Stimulated activated memory B cell treated with anti-CD40 and anti-IgM and Interleukin-4, amounts not matched to agents 10 μg/mL and 1 μg/mL and 100 μg/mL, for 72 hours (primary cell): ENCODE measurements around the gene SLC6A13.
A peak's percentile ranks its signal among the peaks of the same experiment; 100 is the strongest.
"Not testable (repeated sequence)": the region's sequence is repeated elsewhere in the genome, so short reads cannot be mapped to it uniquely, and the experiment has no call there.

Source experiments
- ATAC-seq: fragments of 150-1000 bp; cut with Tn5 transposase; 2 replicates; pipeline ENCODE4 v1.10.0; 2021
- H3K27ac Mint-ChIP-seq: one replicate; pipeline ENCODE4 v1.8.0; 2022; ENCODE audit warnings: mild to moderate bottlenecking, mixed read lengths
- H3K27me3 Mint-ChIP-seq: one replicate; pipeline ENCODE4 v1.8.0; 2022; ENCODE audit warnings: mixed read lengths
- H3K36me3 Mint-ChIP-seq: one replicate; pipeline ENCODE4 v1.8.0; 2022; ENCODE audit warnings: mixed read lengths
- H3K4me1 Mint-ChIP-seq: one replicate; pipeline ENCODE4 v1.8.0; 2022; ENCODE audit warnings: mixed read lengths
- H3K4me3 Mint-ChIP-seq: one replicate; pipeline ENCODE4 v1.8.0; 2022; ENCODE audit warnings: mild to moderate bottlenecking, moderate library complexity, mixed read lengths
- H3K9me3 Mint-ChIP-seq: one replicate; pipeline ENCODE4 v1.8.0; 2022; ENCODE audit warnings: mixed read lengths

The SLC6A13 gene

GRCh38 chr12:262817-263216 is at the start of gene SLC6A13:
Gene SLC6A13 (minus strand): TSS chr12:262836. CDS start chr12:260052, 2,784 bp downstream.
- no peak for ATAC-seq
- Mint-ChIP-seq H3K27me3 (peaks cover 17% of the 10 kb centered on the region), H3K36me3 (no peaks in the 10 kb centered on the region), H3K9me3 (no peaks in the 10 kb centered on the region), H3K27ac (no peak within 1 kb of the TSS), H3K4me3 (no peak within 1 kb of the TSS), H3K4me1 (no peaks in the 10 kb centered on the region)

GRCh38 chr12:308511-308910 is 45.9 kb upstream of the SLC6A13 start:
- Mint-ChIP-seq H3K9me3 (no peaks in the 10 kb centered on the region), H3K27ac (no peak overlapping the region), H3K27me3 (no peaks in the 10 kb centered on the region), H3K4me3 (no peak overlapping the region), H3K36me3 (peaks cover 81% of the 10 kb centered on the region), H3K4me1 (no peaks in the 10 kb centered on the region)
- no peak for ATAC-seq

- Mint-ChIP-seq H3K36me3 (peaks cover 88% of the 10 kb centered on the region), H3K9me3 (no peaks in the 10 kb centered on the region), H3K4me3 (no peak overlapping the region), H3K27me3 (no peaks in the 10 kb centered on the region), H3K4me1 (no peaks in the 10 kb centered on the region), H3K27ac (no peak overlapping the region)
- ATAC-seq, result no peak
Measured at GRCh38 chr12:307406-307805, 44.8 kb upstream of the SLC6A13 start.

- Mint-ChIP-seq H3K9me3 (peaks cover 7% of the 10 kb centered on the region), H3K4me3 (no peak overlapping the region), H3K27me3 (no peaks in the 10 kb centered on the region), H3K36me3 (peaks cover 100% of the 10 kb centered on the region), H3K4me1 (peaks cover 21% of the 10 kb centered on the region), H3K27ac (no peak overlapping the region)
- no peak for ATAC-seq
Measured at GRCh38 chr12:304805-305204, 42.2 kb upstream of the SLC6A13 start.

GRCh38 chr12:302766-303165 is 40.1 kb upstream of the SLC6A13 start:
- Mint-ChIP-seq H3K9me3 (peaks cover 11% of the 10 kb centered on the region), H3K36me3 (peaks cover 100% of the 10 kb centered on the region), H3K4me1 (peaks cover 34% of the 10 kb centered on the region)
- not testable (repeated sequence) for ATAC-seq, H3K4me3 Mint-ChIP-seq, H3K27ac Mint-ChIP-seq, H3K27me3 Mint-ChIP-seq

- not testable (repeated sequence) for ATAC-seq, H3K27ac Mint-ChIP-seq, H3K27me3 Mint-ChIP-seq, H3K4me3 Mint-ChIP-seq
- Mint-ChIP-seq H3K4me1 (peaks cover 34% of the 10 kb centered on the region), H3K36me3 (peaks cover 98% of the 10 kb centered on the region), H3K9me3 (peaks cover 11% of the 10 kb centered on the region)
Measured at GRCh38 chr12:300166-300565, 37.5 kb upstream of the SLC6A13 start.

- not testable (repeated sequence) for H3K27ac Mint-ChIP-seq, H3K27me3 Mint-ChIP-seq, H3K4me3 Mint-ChIP-seq, ATAC-seq
- Mint-ChIP-seq H3K4me1 (peaks cover 34% of the 10 kb centered on the region), H3K9me3 (peaks cover 11% of the 10 kb centered on the region), H3K36me3 (peaks cover 98% of the 10 kb centered on the region)
Measured at GRCh38 chr12:299511-299910, 36.9 kb upstream of the SLC6A13 start.

- not testable (repeated sequence) for H3K27me3 Mint-ChIP-seq, H3K27ac Mint-ChIP-seq, ATAC-seq, H3K4me3 Mint-ChIP-seq
- Mint-ChIP-seq H3K9me3 (peaks cover 11% of the 10 kb centered on the region), H3K4me1 (peaks cover 34% of the 10 kb centered on the region), H3K36me3 (peaks cover 98% of the 10 kb centered on the region)
Measured at GRCh38 chr12:298059-298458, 35.4 kb upstream of the SLC6A13 start.

GRCh38 chr12:295132-295531 is 32.5 kb upstream of the SLC6A13 start:
- ATAC-seq, result no peak
- H3K27me3 Mint-ChIP-seq, result no peaks in the 10 kb centered on the region
- H3K9me3 Mint-ChIP-seq, result peaks cover 7% of the 10 kb centered on the region
- no peak overlapping the region for H3K4me3 Mint-ChIP-seq
- peak overlapping the region; percentile 41 for H3K27ac Mint-ChIP-seq
- peaks cover 16% of the 10 kb centered on the region for H3K4me1 Mint-ChIP-seq
- peaks cover 86% of the 10 kb centered on the region for H3K36me3 Mint-ChIP-seq

GRCh38 chr12:293199-293598 is 30.6 kb upstream of the SLC6A13 start:
- Mint-ChIP-seq H3K4me3 (no peak overlapping the region), H3K36me3 (peaks cover 67% of the 10 kb centered on the region), H3K9me3 (no peaks in the 10 kb centered on the region), H3K27me3 (no peaks in the 10 kb centered on the region), H3K27ac (no peak overlapping the region), H3K4me1 (no peaks in the 10 kb centered on the region)
- no peak for ATAC-seq

- H3K27ac Mint-ChIP-seq, result no peak overlapping the region
- no peak overlapping the region for H3K4me3 Mint-ChIP-seq
- H3K9me3 Mint-ChIP-seq, result no peaks in the 10 kb centered on the region
- H3K36me3 Mint-ChIP-seq, result peaks cover 69% of the 10 kb centered on the region
- no peaks in the 10 kb centered on the region for H3K27me3 Mint-ChIP-seq
- peaks cover 5% of the 10 kb centered on the region for H3K4me1 Mint-ChIP-seq
- ATAC-seq, result no peak
Measured at GRCh38 chr12:292186-292585, 29.6 kb upstream of the SLC6A13 start.

GRCh38 chr12:291153-291723 is 28.6 kb upstream of the SLC6A13 start:
- Mint-ChIP-seq H3K36me3 (peaks cover 68% of the 10 kb centered on the region), H3K9me3 (no peaks in the 10 kb centered on the region), H3K4me3 (no peak overlapping the region), H3K27me3 (no peaks in the 10 kb centered on the region), H3K4me1 (peaks cover 5% of the 10 kb centered on the region), H3K27ac (no peak overlapping the region)
- ATAC-seq, result no peak

- H3K9me3 Mint-ChIP-seq, result no peaks in the 10 kb centered on the region
Measured at GRCh38 chr12:288687-289086, 26.1 kb upstream of the SLC6A13 start.

GRCh38 chr12:286531-287300 is 24.1 kb upstream of the SLC6A13 start:
- H3K4me1 Mint-ChIP-seq, result peaks cover 5% of the 10 kb centered on the region
- H3K9me3 Mint-ChIP-seq, result no peaks in the 10 kb centered on the region
- H3K27ac Mint-ChIP-seq, result no peak overlapping the region
- no peaks in the 10 kb centered on the region for H3K27me3 Mint-ChIP-seq
- no peak for ATAC-seq
- peaks cover 52% of the 10 kb centered on the region for H3K36me3 Mint-ChIP-seq
- H3K4me3 Mint-ChIP-seq, result no peak overlapping the region

More at GRCh38 chr12:288687-289086, 26.1 kb upstream of the SLC6A13 start:
- Mint-ChIP-seq H3K4me1 (peaks cover 5% of the 10 kb centered on the region), H3K27ac (no peak overlapping the region), H3K4me3 (no peak overlapping the region), H3K27me3 (no peaks in the 10 kb centered on the region), H3K36me3 (peaks cover 66% of the 10 kb centered on the region)
- no peak for ATAC-seq

GRCh38 chr12:278046-278445 is 15.4 kb upstream of the SLC6A13 start:
- H3K4me1 Mint-ChIP-seq, result peaks cover 10% of the 10 kb centered on the region
- no peaks in the 10 kb centered on the region for H3K27me3 Mint-ChIP-seq
- no peak for ATAC-seq
- peaks cover 20% of the 10 kb centered on the region for H3K36me3 Mint-ChIP-seq
- no peak overlapping the region for H3K4me3 Mint-ChIP-seq
- H3K27ac Mint-ChIP-seq, result no peak overlapping the region
- H3K9me3 Mint-ChIP-seq, result no peaks in the 10 kb centered on the region

- Mint-ChIP-seq H3K4me3 (no peak overlapping the region), H3K36me3 (peaks cover 20% of the 10 kb centered on the region), H3K4me1 (peaks cover 10% of the 10 kb centered on the region), H3K27ac (no peak overlapping the region), H3K9me3 (no peaks in the 10 kb centered on the region), H3K27me3 (no peaks in the 10 kb centered on the region)
- ATAC-seq, result no peak
Measured at GRCh38 chr12:275812-276211, 13.2 kb upstream of the SLC6A13 start.
